ENCODE results near the gene CDC25C. TPM values are rescaled to one million over a fixed set of nuclear protein-coding genes. Genes with fewer than 3 reads are reported as not detected.

Gene CDC25C
- total and polyA plus RNA-seq, 9 of the 15 experiments (the other 6 are each of a cell fraction or from before 2014, with no cell fraction given) = 19.1 to 63.7 (median 31.9) TPM

- TF ChIP-seq MLLT1 (IDR thresholded peaks at IDR 0.05) (no peak), CTCF (IDR thresholded peaks at IDR 0.05 in 2 of 3, conservative IDR thresholded peaks at IDR 0.05 in 1 of 3; ENCODE audit: insufficient read depth in 2 of 3, low read depth in 1 of 3, low read length in 3 of 3) (peak; percentile 13 to 20 (median 15); a peak in 2 of 6 replicates), CREM (IDR thresholded peaks at IDR 0.05; ENCODE audit: low read depth) (no peak), MEIS2 (IDR thresholded peaks at IDR 0.05; ENCODE audit: partially characterized antibody) (peak; percentile 65), MAFF (IDR thresholded peaks at IDR 0.05; ENCODE audit: low read length) (no peak), PHTF2 (CRISPR knock-in tag; IDR thresholded peaks at IDR 0.05) (no peak)
These were observed 55.1 kb downstream of the CDC25C start (continued) for GRCh38 chr5:138276402-138277054.

GRCh38 chr5:138275895-138276294, 55.7 kb downstream of the CDC25C start:
- intact Hi-C loops (cut with micrococcal nuclease) = no loop called here
- TF ChIP-seq GABPA (tag; conservative IDR thresholded peaks at IDR 0.05; ENCODE audit: low read depth) = no peak
- no peak for TF ChIP-seq HLTF (IDR thresholded peaks at IDR 0.05)
- TF ChIP-seq POLR2B (IDR thresholded peaks at IDR 0.05; ENCODE audit: low read depth, partially characterized antibody) = no peak
- TF ChIP-seq SMAD2 (IDR thresholded peaks at IDR 0.05; ENCODE audit: low read depth, low read length) = no peak
- no peak for TF ChIP-seq CLOCK (CRISPR knock-in tag; IDR thresholded peaks at IDR 0.05; ENCODE audit: borderline replicate concordance)
- TF ChIP-seq YBX1 (IDR thresholded peaks at IDR 0.05) = no peak
- TF ChIP-seq ZNF24 (IDR thresholded peaks at IDR 0.05) = no peak
- no peak for TF ChIP-seq PYGO2 (tag; IDR thresholded peaks at IDR 0.05)
- no peak for TF ChIP-seq E2F4 (CRISPR knock-in tag; IDR thresholded peaks at IDR 0.05; ENCODE audit: low read depth)

More at GRCh38 chr5:138275895-138276294, 55.7 kb downstream of the CDC25C start:
- no TSS peak for BruUV-seq (replicated peaks)
- Histone ChIP-seq H3K27me3 (ENCODE audit: control insufficient read depth in 2 of 2, insufficient read depth in 2 of 2, low read length in 2 of 2) (peaks cover 3 to 7% of the 10 kb centered on the region in 2 experiments; a peak in 2 of 5 replicates), H3K79me2 (ENCODE audit: control insufficient read depth, insufficient read depth, low read length) (no peaks in the 10 kb centered on the region), H3K9me1 (ENCODE audit: control insufficient read depth, insufficient read depth, low read length) (no peaks in the 10 kb centered on the region), H3K4me3 (no peak overlapping the region), H3K27ac (ENCODE audit: extremely low read depth, low read depth, low read length) (no peak overlapping the region), H3K9ac (ENCODE audit: insufficient read depth in 1 of 2, low read depth in 2 of 2, low read length in 2 of 2) (no peak overlapping the region), H3K4me1 (replicated peaks in 1 of 2; ENCODE audit: control insufficient read depth in 2 of 2, insufficient read depth in 2 of 2, low read length in 2 of 2) (peaks cover 6 to 8% of the 10 kb centered on the region in 2 experiments; a peak in 3 of 5 replicates), H3K4me2 (ENCODE audit: insufficient read depth, low read length) (no peak overlapping the region), H2AFZ (ENCODE audit: low read depth, low read length) (no peak overlapping the region), H3K36me3 (ENCODE audit: control insufficient read depth, insufficient read depth, low read length) (no peaks in the 10 kb centered on the region), H4K20me1 (replicated peaks; ENCODE audit: control insufficient read depth, insufficient read depth, low read length) (peaks cover 5% of the 10 kb centered on the region; the same call in 1 of the 2 replicates), H3K9me3 (replicated peaks; ENCODE audit: control insufficient read depth, insufficient read depth, low read depth, low read length) (no peaks in the 10 kb centered on the region)
- FAIRE-seq = no peak
- ChIA-PET CTCF (ENCODE audit: low intra/inter-chr PET ratio) (no interaction called here), POLR2A (interaction anchor here (0.6 to 1.5 kb wide), 4 partner anchors 11 to 91 kb away, joined by 3 to 8 read pairs (median 4); no protein-coding TSS in a partner anchor)
- no peak for ATAC-seq
- DNase-seq (ENCODE audit: extremely low read depth in 1 of 4, low spot score in 3 of 4) = no peak
- 7% methylated on average over 1 of the region's 1 CpG for WGBS (ENCODE audit: insufficient coverage, low coverage, missing lambda C conversion rate)
- in situ Hi-C loops (cut with MboI) = no loop called here

All from K562 (cell line).